Prostate gland (tissue), 2 donors: ENCODE data around the gene ADRA2A. TPM values are rescaled to one million over a fixed set of nuclear protein-coding genes. Genes with fewer than 3 reads are reported as not detected.

ENCODE experiments used
- DNase-seq: peaks from one replicate; pipeline ENCODE4 v3.0.0-alpha.2; 2019; ENCODE audit warnings: low spot score
- H3K27ac ChIP-seq, 2 donors: fragments of 200-600 bp; sonication (generic); 2 replicates each; pipeline ENCODE4 v1.5.1; 2017 to 2019
- H3K27me3 ChIP-seq: fragments of 200-600 bp; sonication (generic); replicated peaks from 2 replicates; pipeline ENCODE4 v1.5.1; 2019; ENCODE audit not compliant: insufficient read depth
- H3K36me3 ChIP-seq, 2 donors: fragments of 200-600 bp; sonication (generic); 1 replicate in 1 of 2; 2 replicates in 1 of 2; pipeline versions ENCODE4 v1.5.1 to v1.8.1; 2017 to 2019
- H3K4me1 ChIP-seq: fragments of 200-600 bp; sonication (generic); replicated peaks from 2 replicates; pipeline ENCODE4 v1.5.1; 2019
- H3K4me3 ChIP-seq, 2 donors: fragments of 200-600 bp; sonication (generic); 2 replicates each; pipeline ENCODE4 v1.5.1; 2017 to 2019
- H3K9me3 ChIP-seq: fragments of 200-600 bp; sonication (generic); 2 replicates; pipeline ENCODE4 v1.5.1; 2017
- POLR2A ChIP-seq: fragments of 450-650 bp; IDR thresholded peaks from one replicate; pipeline ENCODE4 v1.6.1; 2016; ENCODE audit warnings: antibody characterized with exemption, mild to moderate bottlenecking
- POLR2AphosphoS5 ChIP-seq: sonication (generic); formaldehyde crosslinking; IDR thresholded peaks from one replicate; pipeline ENCODE4 v1.6.1; 2017; ENCODE audit warnings: antibody characterized with exemption
- WGBS: methylation state at CpG from one replicate; pipeline ENCODE4 v1.1.5; 2018; 5-methylcytosine and 5-hydroxymethylcytosine counted together
- intact Hi-C: fragments of 100-400 bp; cut with DNase I; formaldehyde crosslinking; loops from one replicate; pipeline ENCODE4 v1.14.2; 2022
- total RNA-seq, 2 donors: library from RNA; depleted of rRNA; stranded (reverse); fragments of >200 nt; gene quantifications; one replicate each; pipeline ENCODE4 v1.1.0, GENCODE V29; 2016
- TF ChIP-seq, protein P1 (sequence below), 4 experiments: fragments of 200-600 bp in 2 of 4; fragments of 450-650 bp in 2 of 4; sonication (generic) in 2 of 4; IDR thresholded peaks; 1 replicate in 3 of 4; 2 replicates in 1 of 4; pipeline ENCODE4 v1.5.1; 2016 to 2019; ENCODE audit warnings: antibody characterized with exemption in 4 of 4, mild to moderate bottlenecking in 2 of 4, moderate library complexity in 2 of 4

The ADRA2A gene
- total RNA-seq, 2 donors from 2014 or later: 0.41 to 12.3 TPM

DNA sequence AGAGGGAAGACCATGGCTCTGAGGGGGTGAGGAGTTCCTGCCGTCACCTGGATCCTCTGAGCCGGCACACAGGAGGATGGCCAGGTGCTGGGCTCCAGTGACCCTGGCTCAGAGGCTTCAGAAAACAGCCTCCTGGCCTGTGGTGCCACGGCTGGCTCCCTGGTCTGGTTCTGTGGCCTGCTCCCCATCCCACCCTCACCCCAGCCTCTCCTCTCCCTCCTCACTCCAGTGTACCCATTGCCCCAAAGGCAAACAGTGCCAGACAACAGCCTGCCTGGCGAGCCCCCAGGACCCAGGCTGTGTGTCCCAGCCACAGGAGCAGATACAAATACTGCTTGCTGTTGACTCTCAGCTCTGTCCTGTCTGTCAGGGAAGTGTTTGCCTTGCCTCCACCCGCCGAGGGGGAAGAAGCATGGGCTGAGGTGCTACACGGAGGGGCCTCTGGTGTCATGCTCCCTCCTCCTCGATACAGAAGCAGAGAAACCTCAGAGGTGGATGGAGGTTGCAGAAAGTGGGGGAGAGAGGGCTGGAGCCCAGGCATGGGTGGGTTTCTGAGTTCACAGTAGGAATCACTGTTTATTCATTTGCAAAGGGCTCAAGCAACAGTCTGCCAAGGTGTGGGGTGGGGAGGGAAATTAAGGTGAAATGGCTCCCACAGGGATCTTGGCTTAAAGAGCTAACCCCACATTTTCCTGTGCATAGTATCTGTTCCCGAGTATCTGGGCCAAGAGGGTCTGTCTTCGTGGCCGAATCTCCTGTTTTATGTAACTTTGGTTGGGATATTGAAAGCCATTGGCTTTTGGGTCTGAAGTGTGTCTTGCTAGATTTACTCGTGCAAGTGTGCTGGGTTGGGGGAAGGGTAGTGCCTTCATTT is 5.5 kb downstream of the ADRA2A start:
- no peaks in the 10 kb centered on the region for H3K9me3 ChIP-seq
- no peaks in the 10 kb centered on the region for H3K36me3 ChIP-seq
- 54% methylated on average over 12 of the region's 12 CpGs for WGBS
- DNase-seq: no peak
- TF ChIP-seq, protein P1, sequence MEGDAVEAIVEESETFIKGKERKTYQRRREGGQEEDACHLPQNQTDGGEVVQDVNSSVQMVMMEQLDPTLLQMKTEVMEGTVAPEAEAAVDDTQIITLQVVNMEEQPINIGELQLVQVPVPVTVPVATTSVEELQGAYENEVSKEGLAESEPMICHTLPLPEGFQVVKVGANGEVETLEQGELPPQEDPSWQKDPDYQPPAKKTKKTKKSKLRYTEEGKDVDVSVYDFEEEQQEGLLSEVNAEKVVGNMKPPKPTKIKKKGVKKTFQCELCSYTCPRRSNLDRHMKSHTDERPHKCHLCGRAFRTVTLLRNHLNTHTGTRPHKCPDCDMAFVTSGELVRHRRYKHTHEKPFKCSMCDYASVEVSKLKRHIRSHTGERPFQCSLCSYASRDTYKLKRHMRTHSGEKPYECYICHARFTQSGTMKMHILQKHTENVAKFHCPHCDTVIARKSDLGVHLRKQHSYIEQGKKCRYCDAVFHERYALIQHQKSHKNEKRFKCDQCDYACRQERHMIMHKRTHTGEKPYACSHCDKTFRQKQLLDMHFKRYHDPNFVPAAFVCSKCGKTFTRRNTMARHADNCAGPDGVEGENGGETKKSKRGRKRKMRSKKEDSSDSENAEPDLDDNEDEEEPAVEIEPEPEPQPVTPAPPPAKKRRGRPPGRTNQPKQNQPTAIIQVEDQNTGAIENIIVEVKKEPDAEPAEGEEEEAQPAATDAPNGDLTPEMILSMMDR (IDR thresholded peaks at IDR 0.05): no peak
- H3K4me1 ChIP-seq: no peaks in the 10 kb centered on the region
- intact Hi-C loops: no loop called here
- H3K4me3 ChIP-seq: no peak overlapping the region
- peaks cover 4% of the 10 kb centered on the region for H3K27me3 ChIP-seq
- H3K27ac ChIP-seq: no peak overlapping the region

DNA sequence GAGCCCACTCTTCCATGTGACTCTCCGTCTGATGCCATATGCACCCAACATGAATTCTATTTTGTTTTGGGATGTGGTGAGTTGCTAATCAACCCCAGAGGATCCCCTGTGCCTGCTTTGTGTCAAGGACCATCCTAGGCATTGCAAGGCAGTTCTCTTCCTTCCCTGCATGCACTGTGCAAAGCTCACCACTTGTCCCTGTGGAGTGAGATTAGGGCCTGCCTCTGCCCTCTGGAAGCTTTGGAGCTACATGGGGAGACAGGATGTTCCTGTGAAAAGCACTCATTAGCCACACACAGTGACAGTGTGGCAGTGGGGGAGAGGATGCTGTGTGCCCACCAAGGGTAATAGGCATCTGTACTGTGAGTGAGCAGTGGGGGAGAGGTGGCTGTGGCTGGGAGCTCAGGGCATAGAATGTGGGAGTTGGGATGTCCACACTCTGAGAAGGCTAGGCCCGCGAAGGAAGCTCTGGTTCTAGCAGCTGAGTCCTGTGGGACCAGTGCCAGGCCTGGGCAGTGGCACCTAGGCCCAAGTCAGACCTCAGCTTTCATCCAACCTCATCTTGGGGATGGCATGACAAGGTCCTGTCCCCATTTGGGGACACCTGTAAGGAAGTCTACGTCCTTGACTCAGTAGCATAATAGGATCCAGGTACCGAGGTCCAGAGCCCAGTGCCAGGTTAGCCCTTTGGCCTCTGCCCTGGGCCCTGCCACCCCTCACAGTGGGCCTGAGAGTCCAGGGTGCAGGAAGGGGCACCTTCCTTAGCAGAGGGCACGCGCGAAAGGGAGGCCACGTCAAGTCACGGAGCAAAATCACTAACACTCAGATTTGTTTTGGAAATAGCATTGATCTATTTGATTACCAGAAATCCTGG is 6.6 kb downstream of the ADRA2A start:
- 94% methylated on average over 10 of the region's 10 CpGs for WGBS
- Histone ChIP-seq H3K27me3 (peaks cover 4% of the 10 kb centered on the region), H3K4me1 (no peaks in the 10 kb centered on the region), H3K27ac (no peak overlapping the region), H3K9me3 (no peaks in the 10 kb centered on the region), H3K36me3 (no peaks in the 10 kb centered on the region), H3K4me3 (no peak overlapping the region)
- no peak for DNase-seq
- TF ChIP-seq POLR2AphosphoS5: no peak
- no peak for TF ChIP-seq POLR2A
- TF ChIP-seq, protein P1 (IDR thresholded peaks at IDR 0.05): no peak
- intact Hi-C loops: no loop called here

- H3K4me1 ChIP-seq: no peaks in the 10 kb centered on the region
- no peak overlapping the region for H3K27ac ChIP-seq
- TF ChIP-seq, protein P1 (IDR thresholded peaks at IDR 0.05): no peak
- TF ChIP-seq POLR2AphosphoS5 (no peak), POLR2A (no peak)
- 82% methylated on average over 14 of the region's 14 CpGs for WGBS
- H3K36me3 ChIP-seq: no peaks in the 10 kb centered on the region
- H3K27me3 ChIP-seq: no peaks in the 10 kb centered on the region
- DNase-seq: no peak
- no peaks in the 10 kb centered on the region for H3K9me3 ChIP-seq
- no peak overlapping the region for H3K4me3 ChIP-seq
- intact Hi-C loops: no loop called here
These were observed 7.8 kb downstream of the ADRA2A start for GRCh38 chr10:111084366-111085255.

DNA sequence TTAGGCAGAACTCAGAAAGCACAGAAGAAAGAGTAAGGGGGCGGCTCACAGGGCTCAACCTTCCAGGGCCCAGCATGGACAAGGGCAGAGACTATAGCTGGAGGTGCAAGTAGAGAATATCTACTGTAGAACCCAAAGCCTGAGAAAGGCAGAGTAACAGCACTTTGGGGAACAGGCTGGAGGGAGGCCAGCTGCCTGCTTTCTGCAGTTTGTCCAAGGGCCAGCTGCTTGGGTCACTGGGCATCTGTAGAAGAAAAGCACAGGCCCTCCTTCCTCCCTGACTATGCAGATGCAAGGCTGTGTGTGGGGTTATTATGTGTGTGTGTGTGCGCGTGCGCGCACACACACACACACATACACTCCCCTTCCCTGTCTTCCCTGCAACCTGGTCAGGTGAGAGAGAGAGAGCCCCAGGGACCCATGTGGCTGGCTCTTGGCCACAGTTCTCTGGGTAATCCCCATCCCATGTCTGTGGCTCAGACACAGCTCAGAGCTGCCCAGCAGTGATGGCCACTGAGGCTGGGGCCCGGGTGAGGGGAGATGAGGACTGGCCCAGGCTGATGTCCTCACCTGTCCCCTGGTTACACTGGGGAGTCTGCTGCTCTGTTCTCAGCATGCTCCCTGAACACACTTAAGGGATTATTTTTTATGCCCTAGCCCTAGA is 9.0 kb downstream of the ADRA2A start:
- H3K4me1 ChIP-seq: no peaks in the 10 kb centered on the region
- intact Hi-C loops: no loop called here
- no peaks in the 10 kb centered on the region for H3K9me3 ChIP-seq
- no peak for DNase-seq
- TF ChIP-seq, protein P1 (IDR thresholded peaks at IDR 0.05): no peak
- TF ChIP-seq POLR2AphosphoS5 (no peak), POLR2A (no peak)
- no peak overlapping the region for H3K27ac ChIP-seq
- H3K4me3 ChIP-seq: no peak overlapping the region
- no peaks in the 10 kb centered on the region for H3K36me3 ChIP-seq
- H3K27me3 ChIP-seq: no peaks in the 10 kb centered on the region
- 80% methylated on average over 6 of the region's 6 CpGs for WGBS
